Colonic mucosa (tissue), 4 donors: Measurements from ENCODE around the gene SCN2B. TPM values are rescaled to one million over a fixed set of nuclear protein-coding genes. Genes with fewer than 3 reads are reported as not detected.

ENCODE experiments used
- DNase-seq: peaks from one replicate; pipeline ENCODE4 v3.0.0-alpha.2; 2020
- H3K27ac ChIP-seq: fragments of 200-600 bp; one replicate; pipeline ENCODE4 v1.8.0; 2021
- H3K27me3 ChIP-seq: fragments of 200-600 bp; one replicate; pipeline ENCODE4 v1.8.0; 2021
- H3K36me3 ChIP-seq: fragments of 200-600 bp; one replicate; pipeline ENCODE4 v1.8.0; 2021
- H3K4me1 ChIP-seq: fragments of 200-600 bp; one replicate; pipeline ENCODE4 v1.8.0; 2021; ENCODE audit warnings: mild to moderate bottlenecking
- H3K4me3 ChIP-seq: fragments of 200-600 bp; one replicate; pipeline ENCODE4 v1.8.0; 2021
- H3K9ac ChIP-seq, 2 donors: one replicate each; pipeline ENCODE4 v1.7.0; 2013; ENCODE audit warnings: control low read depth in 2 of 2, low read depth in 2 of 2, low read length in 2 of 2
- H3K9me3 ChIP-seq: fragments of 200-600 bp; one replicate; pipeline ENCODE4 v1.8.0; 2021
- intact Hi-C: fragments of 100-400 bp; cut with DNase I; formaldehyde crosslinking; loops from one replicate; pipeline ENCODE4 v1.14.1; 2022
- total RNA-seq, 2 donors: library from RNA; stranded (reverse); fragmentation: NEBNext Ultra II Directional in 1 of 2; extraction: Animal tissue kit (Norgen Biotek cat#: 25700) in 1 of 2; gene quantifications; one replicate each; pipeline ENCODE4 v1.2.1, GENCODE V29; 2021
- TF ChIP-seq, protein P1 (sequence below): fragments of 200-600 bp; IDR thresholded peaks from one replicate; pipeline ENCODE4 v1.8.0; 2022; ENCODE audit warnings: antibody characterized with exemption, mild to moderate bottlenecking
- donor health status: healthy.
- donor health status: DM: no; HTN: no; CAD: no.
- donor health status: DM: no; HTN: no; CAD: no.

SCN2B gene
- total RNA-seq, 2 donors from 2014 or later, result 0.12 to 0.45 TPM

DNA sequence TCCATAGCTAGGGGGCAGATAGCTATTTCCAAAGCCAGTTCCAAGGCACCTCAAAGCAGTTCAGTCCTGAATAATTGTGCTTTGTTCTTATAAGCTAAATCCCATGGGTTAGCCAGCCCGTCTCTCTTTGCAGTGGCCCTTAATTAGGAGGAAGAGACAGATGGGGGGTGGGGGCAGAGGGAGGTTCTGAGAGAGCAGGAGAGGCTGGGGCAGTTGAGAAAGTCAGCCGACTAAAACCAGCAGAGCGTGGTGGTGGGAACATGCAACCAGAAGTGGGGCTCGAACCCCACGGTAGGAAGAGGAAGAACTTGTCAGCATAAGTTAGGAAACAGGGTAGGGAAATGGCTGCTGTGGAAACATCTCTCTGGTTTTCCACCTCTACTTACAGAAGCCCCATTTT, 12.9 kb downstream of the SCN2B start:
- H3K36me3 ChIP-seq, result no peaks in the 10 kb centered on the region
- H3K27me3 ChIP-seq, result no peaks in the 10 kb centered on the region
- intact Hi-C loops, result no loop called here
- no peaks in the 10 kb centered on the region for H3K4me1 ChIP-seq
- no peak for DNase-seq
- H3K9me3 ChIP-seq, result no peaks in the 10 kb centered on the region
- TF ChIP-seq, protein P1, sequence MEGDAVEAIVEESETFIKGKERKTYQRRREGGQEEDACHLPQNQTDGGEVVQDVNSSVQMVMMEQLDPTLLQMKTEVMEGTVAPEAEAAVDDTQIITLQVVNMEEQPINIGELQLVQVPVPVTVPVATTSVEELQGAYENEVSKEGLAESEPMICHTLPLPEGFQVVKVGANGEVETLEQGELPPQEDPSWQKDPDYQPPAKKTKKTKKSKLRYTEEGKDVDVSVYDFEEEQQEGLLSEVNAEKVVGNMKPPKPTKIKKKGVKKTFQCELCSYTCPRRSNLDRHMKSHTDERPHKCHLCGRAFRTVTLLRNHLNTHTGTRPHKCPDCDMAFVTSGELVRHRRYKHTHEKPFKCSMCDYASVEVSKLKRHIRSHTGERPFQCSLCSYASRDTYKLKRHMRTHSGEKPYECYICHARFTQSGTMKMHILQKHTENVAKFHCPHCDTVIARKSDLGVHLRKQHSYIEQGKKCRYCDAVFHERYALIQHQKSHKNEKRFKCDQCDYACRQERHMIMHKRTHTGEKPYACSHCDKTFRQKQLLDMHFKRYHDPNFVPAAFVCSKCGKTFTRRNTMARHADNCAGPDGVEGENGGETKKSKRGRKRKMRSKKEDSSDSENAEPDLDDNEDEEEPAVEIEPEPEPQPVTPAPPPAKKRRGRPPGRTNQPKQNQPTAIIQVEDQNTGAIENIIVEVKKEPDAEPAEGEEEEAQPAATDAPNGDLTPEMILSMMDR, result no peak
- H3K27ac ChIP-seq, result no peak overlapping the region
- H3K9ac ChIP-seq, result no peak overlapping the region
- H3K4me3 ChIP-seq, result no peak overlapping the region

DNA sequence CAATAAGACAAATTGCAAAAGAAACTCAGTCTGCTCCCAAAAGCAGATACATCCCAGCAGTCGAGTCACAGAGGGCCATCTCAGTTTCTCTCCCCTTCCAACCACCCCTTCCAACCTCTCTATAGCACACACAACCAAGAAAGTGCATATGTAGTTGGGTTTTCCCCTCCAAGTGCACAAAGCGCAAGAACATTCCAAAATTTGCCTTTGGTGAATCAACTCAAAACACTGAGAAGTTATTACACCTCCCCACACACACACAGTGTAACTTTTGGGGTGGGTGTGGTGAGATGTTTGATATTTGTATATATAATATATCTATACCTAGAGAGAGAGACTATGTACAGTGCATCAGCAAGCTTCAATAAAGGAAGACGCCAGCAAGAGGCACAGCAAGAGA, 13.6 kb downstream of the SCN2B start:
- no peak overlapping the region for H3K4me3 ChIP-seq
- H3K27me3 ChIP-seq, result no peaks in the 10 kb centered on the region
- H3K4me1 ChIP-seq, result no peaks in the 10 kb centered on the region
- no peaks in the 10 kb centered on the region for H3K9me3 ChIP-seq
- H3K9ac ChIP-seq, result no peak overlapping the region
- DNase-seq, result no peak
- no peak overlapping the region for H3K27ac ChIP-seq
- TF ChIP-seq, protein P1, result no peak
- intact Hi-C loops, result no loop called here
- no peaks in the 10 kb centered on the region for H3K36me3 ChIP-seq

DNA sequence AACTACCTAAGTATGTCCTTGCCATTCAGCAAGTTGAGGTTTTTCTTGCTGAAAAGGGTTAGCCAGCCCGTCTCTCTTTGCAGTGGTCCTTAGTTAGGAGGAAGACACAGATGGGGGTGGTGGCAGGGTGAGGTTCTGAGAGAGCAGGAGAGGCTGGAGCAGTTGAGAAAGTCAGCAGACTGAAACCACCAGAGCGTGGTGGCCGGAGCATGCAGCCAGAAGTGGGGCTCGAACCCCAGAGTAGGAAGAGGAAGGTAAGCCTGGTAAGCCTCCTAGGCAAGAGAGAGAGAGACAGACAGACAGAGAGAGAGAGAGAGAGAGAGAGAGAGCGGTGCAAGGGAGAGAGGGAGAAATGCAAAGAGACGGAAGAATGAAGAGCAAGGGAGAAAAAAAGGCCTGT, 14.7 kb downstream of the SCN2B start:
- H3K4me1 ChIP-seq, result no peaks in the 10 kb centered on the region
- no peak overlapping the region for H3K9ac ChIP-seq
- no peak overlapping the region for H3K4me3 ChIP-seq
- TF ChIP-seq, protein P1, result no peak
- H3K36me3 ChIP-seq, result no peaks in the 10 kb centered on the region
- H3K27ac ChIP-seq, result no peak overlapping the region
- no peak for DNase-seq
- H3K27me3 ChIP-seq, result peaks cover 7% of the 10 kb centered on the region
- intact Hi-C loops, result no loop called here
- no peaks in the 10 kb centered on the region for H3K9me3 ChIP-seq

DNA sequence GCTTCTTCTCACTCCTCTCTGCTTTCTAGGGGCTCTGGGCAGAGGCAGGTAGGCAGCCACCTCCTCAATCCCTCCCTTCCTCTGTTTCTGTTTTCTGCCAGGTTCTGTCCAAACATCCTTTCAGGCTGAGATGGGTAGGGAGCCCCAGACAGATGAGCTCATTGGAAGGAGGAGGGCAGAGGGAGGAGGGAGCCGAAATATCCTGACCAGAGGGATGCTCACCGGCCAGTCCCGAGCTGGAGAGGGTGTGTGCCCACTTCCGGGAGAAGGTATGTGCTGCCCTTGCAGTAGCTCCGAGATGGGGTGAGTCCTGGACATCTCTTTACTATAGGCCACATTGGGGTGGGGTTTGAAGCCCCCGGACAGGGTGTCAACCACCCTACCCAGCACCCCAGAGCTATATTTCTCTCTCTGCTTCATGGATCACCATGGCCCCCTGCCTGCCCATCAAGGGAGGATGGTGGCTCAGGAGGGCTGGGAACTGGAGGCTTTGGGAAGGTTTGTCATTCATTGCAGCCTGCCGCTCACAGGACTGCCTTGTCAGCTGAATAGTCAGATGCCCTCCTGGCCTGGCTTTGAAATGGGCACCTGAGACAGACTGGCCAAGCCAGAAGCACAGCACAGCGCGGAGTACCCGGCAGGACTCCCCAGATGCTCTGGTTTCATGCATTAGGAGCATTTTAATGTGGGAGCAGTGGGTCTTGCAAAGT, 19.1 kb downstream of the SCN2B start:
- Histone ChIP-seq H3K9me3 (no peaks in the 10 kb centered on the region), H3K27me3 (peaks cover 39% of the 10 kb centered on the region)
- DNase-seq, result no peak

DNA sequence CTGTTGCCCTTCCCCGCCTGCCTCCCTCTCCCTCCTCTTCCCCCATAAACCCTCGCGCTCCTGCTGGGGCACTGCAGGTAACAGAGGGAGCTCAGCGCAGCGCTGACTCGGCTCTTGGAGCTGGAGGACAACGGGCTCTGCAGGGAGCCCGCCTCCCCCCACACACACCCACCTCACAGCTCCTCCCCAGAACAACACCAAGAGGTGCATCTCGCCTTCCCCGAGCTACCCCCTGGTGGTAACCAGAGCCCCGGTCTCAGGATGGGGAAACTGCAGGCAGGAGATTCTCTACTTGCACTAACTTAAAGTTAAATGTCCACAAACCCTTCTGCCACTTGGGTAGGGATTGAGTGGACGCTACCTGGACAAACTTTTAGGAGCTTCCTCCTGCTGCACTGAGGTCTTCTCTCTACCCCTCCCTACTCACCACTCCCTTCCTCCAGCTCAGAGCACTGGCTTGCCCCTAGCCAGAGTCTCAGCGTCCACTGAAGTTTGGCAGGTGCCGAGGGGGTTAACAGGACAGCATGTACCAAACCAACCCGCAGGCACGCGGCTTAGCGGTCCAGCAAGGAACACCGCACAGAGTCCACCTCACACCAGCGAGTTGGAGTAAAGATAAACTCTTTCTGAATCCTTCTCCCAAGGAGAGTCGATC, 19.8 kb downstream of the SCN2B start:
- Histone ChIP-seq H3K27ac (no peak overlapping the region), H3K27me3 (peaks cover 45% of the 10 kb centered on the region), H3K4me3 (no peak overlapping the region), H3K36me3 (no peaks in the 10 kb centered on the region), H3K4me1 (peaks cover 6% of the 10 kb centered on the region), H3K9ac (no peak overlapping the region), H3K9me3 (no peaks in the 10 kb centered on the region)
- TF ChIP-seq, protein P1, result no peak
- DNase-seq, result no peak
- intact Hi-C loops, result no loop called here

More for the DNA sequence above, 19.1 kb downstream of the SCN2B start:
- H3K9ac ChIP-seq, result no peak overlapping the region
- TF ChIP-seq, protein P1, result no peak
- intact Hi-C loops, result no loop called here
- H3K4me1 ChIP-seq, result peaks cover 6% of the 10 kb centered on the region
- H3K4me3 ChIP-seq, result no peak overlapping the region
- no peak overlapping the region for H3K27ac ChIP-seq
- no peaks in the 10 kb centered on the region for H3K36me3 ChIP-seq
